IgD-negative memory B cell (primary cell): ENCODE measurements around the gene VASH2. TPM values are rescaled to one million over a fixed set of nuclear protein-coding genes. Genes with fewer than 3 reads are reported as not detected.
"Not testable (repeated sequence)": the region's sequence is repeated elsewhere in the genome, so short reads cannot be mapped to it uniquely, and the experiment has no call there.

Experiments
- H3K27ac Mint-ChIP-seq, 3 donors: one replicate each; pipeline ENCODE4 v1.8.0; 2020 to 2022; ENCODE audit warnings: mild to moderate bottlenecking in 3 of 3, mixed read lengths in 3 of 3, moderate library complexity in 1 of 3
- H3K27me3 Mint-ChIP-seq: one replicate; pipeline ENCODE4 v1.8.0; 2021; ENCODE audit warnings: mixed read lengths
- H3K36me3 Mint-ChIP-seq: one replicate; pipeline ENCODE4 v1.8.0; 2020; ENCODE audit warnings: mild to moderate bottlenecking, mixed read lengths
- H3K4me1 Mint-ChIP-seq, 3 donors: one replicate each; pipeline ENCODE4 v1.8.0; 2020 to 2022; ENCODE audit warnings: mixed read lengths in 3 of 3, mild to moderate bottlenecking in 1 of 3
- H3K4me3 Mint-ChIP-seq, 4 donors: one replicate each; pipeline ENCODE4 v1.8.0; 2020 to 2022; ENCODE audit warnings: mild to moderate bottlenecking in 4 of 4, mixed read lengths in 4 of 4, moderate library complexity in 3 of 4
- H3K9me3 Mint-ChIP-seq, 3 donors: one replicate each; pipeline ENCODE4 v1.8.0; 2020 to 2021; ENCODE audit warnings: mixed read lengths in 3 of 3, mild to moderate bottlenecking in 1 of 3
- polyA plus RNA-seq: library from polyadenylated mRNA; unstranded; fragments of 300-500 nt; fragmentation: Illumina TruSeq; gene quantifications from one replicate; pipeline ENCODE4 v1.2.3, GENCODE V29; 2021

The VASH2 gene
- polyA plus RNA-seq, 1 donor from 2014 or later, result not detected

DNA sequence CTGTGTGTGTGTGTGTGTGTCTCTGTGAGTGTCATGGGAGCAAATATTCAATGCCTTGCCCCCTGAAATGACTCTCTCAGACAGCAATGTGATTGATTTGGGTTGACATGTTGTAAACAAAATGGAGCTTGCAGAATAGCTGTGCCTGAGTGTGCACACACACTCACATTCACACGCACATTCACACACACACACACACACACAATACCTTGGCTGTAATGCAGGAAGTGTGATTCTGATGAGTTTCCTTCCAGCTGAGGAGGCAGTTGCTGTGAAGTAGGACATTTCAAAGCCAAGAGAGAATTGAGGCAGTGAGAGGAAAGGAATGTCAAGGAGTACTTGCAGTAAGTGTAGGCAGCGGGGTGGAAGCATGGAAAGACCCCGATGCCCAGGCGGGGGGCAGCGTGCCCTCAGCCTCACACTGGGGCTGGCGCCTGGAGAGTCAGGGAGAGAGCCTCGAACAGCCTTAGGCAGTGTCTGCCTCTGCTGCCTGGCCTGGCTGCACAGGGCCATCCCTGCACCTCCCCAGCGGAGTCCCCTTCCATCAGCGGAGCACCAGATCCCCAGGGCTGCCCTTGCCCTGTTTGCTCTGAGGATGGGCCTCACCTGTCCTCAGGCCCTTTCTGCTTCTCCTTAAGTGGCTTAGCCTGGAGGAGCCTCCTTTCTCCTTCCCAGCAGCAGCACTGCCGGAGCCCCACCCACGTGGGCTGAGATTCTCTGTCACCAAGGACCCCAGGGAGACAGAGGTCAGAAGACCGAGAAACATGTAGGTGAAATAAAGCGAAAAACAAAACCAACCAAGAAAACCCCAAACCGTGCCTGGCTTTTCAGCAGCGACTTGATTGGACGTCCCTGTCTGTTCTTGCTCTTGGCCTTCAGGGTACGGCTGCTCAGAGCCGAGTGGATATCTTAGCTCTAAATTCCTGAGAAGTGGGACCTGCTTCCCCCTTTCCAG lies 9.2 kb downstream of the VASH2 start:
- H3K27ac Mint-ChIP-seq, result no peak overlapping the region
- H3K36me3 Mint-ChIP-seq, result peaks cover 3% of the 10 kb centered on the region
- H3K9me3 Mint-ChIP-seq, result no peaks in the 10 kb centered on the region
- H3K4me1 Mint-ChIP-seq, result peaks cover 0 to 16% (median 6%) of the 10 kb centered on the region in 3 donors
- peaks cover 8% of the 10 kb centered on the region for H3K27me3 Mint-ChIP-seq
- H3K4me3 Mint-ChIP-seq, result peak overlapping the region in 1 of 4 donors; percentile 1

DNA sequence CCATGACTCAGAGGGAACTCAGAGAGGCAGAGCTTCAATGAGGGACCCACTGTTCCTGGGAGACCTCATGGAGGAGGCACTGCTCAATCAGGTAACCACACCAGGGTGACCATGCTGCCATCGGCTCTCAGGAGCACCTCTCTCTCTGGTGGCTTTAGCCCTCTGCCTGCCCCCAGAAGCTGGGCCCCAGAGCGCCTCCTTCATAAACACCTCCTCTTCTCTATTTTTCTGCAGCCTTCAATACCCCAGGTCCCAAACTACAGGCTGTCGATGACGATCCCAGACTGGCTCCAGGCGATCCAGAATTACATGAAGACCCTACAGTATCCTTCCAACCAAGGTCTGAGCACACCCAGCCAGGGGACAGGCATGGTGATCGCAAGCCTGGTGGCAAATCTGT lies 10.6 kb downstream of the VASH2 start:
- Mint-ChIP-seq H3K9me3 (no peaks in the 10 kb centered on the region), H3K4me3 (no peak overlapping the region), H3K27ac (no peak overlapping the region), H3K36me3 (peaks cover 3% of the 10 kb centered on the region), H3K4me1 (peaks cover 0 to 16% (median 6%) of the 10 kb centered on the region in 3 donors), H3K27me3 (peaks cover 9% of the 10 kb centered on the region)

DNA sequence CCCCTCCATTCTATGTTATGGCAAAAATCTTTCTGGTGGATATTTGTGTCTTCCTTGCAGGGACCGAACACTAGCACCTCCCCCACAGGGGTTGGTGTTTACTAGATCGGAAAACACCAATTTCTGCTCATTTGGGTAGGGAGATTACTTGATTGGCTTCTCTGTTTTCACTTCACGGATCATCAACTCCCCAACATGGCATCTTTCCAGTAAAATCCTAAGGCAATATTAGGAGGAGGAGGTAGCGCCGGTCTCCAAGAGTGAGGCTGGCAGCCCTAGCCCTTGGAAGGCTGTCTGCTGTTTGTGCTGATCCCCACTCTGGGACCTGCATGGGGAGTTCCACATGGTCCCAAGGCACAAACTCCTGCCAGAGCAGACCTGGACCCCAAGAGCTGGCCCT lies 12.2 kb downstream of the VASH2 start:
- peaks cover 3% of the 10 kb centered on the region for H3K36me3 Mint-ChIP-seq
- no peak overlapping the region for H3K4me3 Mint-ChIP-seq
- H3K9me3 Mint-ChIP-seq, result no peaks in the 10 kb centered on the region
- peaks cover 11% of the 10 kb centered on the region for H3K27me3 Mint-ChIP-seq
- H3K4me1 Mint-ChIP-seq, result peaks cover 0 to 11% (median 6%) of the 10 kb centered on the region in 3 donors
- H3K27ac Mint-ChIP-seq, result peak overlapping the region in 1 of 3 donors; percentile 75

DNA sequence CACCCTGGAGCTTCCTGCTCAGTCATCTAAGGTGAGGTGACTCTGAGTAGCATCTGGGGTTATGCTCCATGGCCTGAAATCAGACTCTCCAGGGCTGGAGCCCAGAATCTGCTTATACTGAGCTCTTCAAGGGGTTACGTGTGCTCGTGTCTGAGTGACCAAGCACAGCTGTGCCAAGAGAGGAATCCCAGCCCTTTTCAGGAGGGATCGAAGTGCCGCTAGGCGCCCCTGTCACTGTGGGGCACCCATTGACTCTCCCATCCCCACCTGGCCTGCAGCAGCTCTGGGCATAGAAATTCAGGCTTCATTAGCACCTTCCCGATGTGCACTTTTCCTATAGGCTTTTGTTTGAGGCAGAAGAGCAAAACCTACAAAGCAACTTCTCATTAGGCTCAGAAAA lies 13.8 kb downstream of the VASH2 start:
- peaks cover 14% of the 10 kb centered on the region for H3K27me3 Mint-ChIP-seq
- peaks cover 3% of the 10 kb centered on the region for H3K36me3 Mint-ChIP-seq
- peaks cover 0 to 9% (median 6%) of the 10 kb centered on the region in 3 donors for H3K4me1 Mint-ChIP-seq
- no peaks in the 10 kb centered on the region for H3K9me3 Mint-ChIP-seq
- no peak overlapping the region for H3K4me3 Mint-ChIP-seq
- H3K27ac Mint-ChIP-seq, result no peak overlapping the region

DNA sequence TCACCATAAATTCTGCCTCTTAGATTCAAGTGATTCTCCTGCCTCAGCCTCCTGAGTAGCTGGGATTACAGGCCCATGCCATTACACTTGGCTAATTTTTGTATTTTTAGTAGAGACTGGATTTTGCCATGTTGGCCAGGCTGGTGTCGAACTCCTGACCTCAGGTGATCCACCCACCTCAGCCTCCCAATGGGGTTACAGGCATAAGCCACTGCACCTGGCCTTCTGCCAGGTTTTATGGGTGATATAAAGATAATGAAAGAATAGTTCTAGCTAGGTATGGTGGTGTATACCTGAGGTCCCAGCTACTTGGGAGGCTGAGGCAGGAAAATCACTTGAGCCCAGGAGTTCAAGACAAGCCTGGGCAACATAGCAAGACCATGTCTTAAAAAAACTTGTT lies 14.7 kb downstream of the VASH2 start:
- H3K36me3 Mint-ChIP-seq, result not testable (repeated sequence)

DNA sequence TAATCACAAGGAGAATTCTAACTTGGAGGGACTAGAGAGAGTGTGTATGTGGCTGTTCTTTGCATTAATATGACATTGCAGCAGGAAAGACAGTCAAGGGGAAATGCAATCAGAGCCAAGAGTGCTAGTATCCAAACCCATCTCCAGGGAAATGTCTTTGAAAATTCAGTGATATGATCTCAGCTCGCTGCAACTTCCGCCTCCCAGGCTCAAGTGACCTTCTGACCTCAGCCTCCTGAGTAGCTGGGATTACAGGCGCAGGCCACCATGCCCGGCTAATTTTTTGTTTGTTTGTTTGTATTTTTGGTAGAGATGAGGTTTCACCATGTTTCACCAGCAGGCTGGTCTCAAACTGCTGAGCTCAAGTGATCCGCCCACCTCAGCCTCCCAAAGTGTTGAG lies 16.3 kb downstream of the VASH2 start:
- H3K9me3 Mint-ChIP-seq, result peaks cover 0 to 3% (median 0%) of the 10 kb centered on the region in 3 donors
- H3K4me3 Mint-ChIP-seq, result no peak overlapping the region
- H3K27me3 Mint-ChIP-seq, result peaks cover 12% of the 10 kb centered on the region
- no peak overlapping the region for H3K27ac Mint-ChIP-seq
- peaks cover 3% of the 10 kb centered on the region for H3K36me3 Mint-ChIP-seq
- peaks cover 0 to 3% (median 0%) of the 10 kb centered on the region in 3 donors for H3K4me1 Mint-ChIP-seq

More for the DNA sequence above, 14.7 kb downstream of the VASH2 start:
- H3K4me3 Mint-ChIP-seq, H3K4me1 Mint-ChIP-seq, H3K27ac Mint-ChIP-seq, H3K9me3 Mint-ChIP-seq: not testable (repeated sequence)
- H3K27me3 Mint-ChIP-seq, result peaks cover 14% of the 10 kb centered on the region

DNA sequence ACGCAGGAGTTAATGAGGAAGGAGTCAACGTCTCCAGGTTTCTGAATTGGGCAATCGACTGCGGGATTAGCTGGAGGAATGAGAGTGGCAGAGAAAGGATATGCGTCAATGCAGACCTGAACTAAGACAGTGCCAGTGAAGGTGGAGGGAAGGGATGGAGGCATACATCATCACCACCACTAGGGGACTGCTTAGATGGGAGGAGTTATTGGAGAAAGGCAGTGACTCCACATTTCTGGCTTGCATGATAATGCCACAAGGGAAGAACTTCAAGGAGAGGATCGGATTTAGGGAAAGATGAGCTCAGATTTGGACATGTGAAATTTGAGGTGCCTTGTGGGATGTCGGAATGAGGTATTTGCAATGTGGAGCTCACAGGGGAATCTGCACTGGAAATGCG lies 17.5 kb downstream of the VASH2 start:
- Mint-ChIP-seq H3K27ac (no peak overlapping the region), H3K4me3 (no peak overlapping the region)

DNA sequence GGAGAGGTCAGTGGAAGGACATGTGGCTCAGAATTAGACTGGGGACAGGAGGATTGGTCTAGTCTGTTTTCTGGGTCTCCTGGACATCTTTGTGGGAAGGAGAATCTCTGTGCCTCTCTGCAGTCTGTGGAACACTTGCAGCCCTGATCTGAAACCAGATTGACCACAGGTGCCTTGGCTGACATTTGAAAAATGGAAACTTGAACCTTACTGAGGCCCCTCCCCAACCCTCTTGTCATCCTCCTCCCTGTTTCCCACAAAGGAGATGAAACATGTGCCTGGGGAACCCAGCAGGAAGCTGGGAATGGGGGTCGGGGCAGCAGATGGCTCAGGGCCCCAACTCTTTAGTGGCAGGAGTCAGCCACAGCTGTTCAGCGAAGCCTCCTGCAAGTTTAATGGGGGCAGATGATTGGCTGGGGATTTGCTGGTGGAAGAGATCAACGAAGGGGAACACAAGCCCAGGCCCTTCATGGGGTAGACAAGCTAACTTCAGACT lies 18.1 kb downstream of the VASH2 start:
- no peak overlapping the region for H3K4me3 Mint-ChIP-seq
- no peaks in the 10 kb centered on the region for H3K36me3 Mint-ChIP-seq

More for the DNA sequence above, 17.5 kb downstream of the VASH2 start:
- H3K36me3 Mint-ChIP-seq, result no peaks in the 10 kb centered on the region
- peaks cover 0 to 1% (median 0%) of the 10 kb centered on the region in 3 donors for H3K4me1 Mint-ChIP-seq
- peaks cover 11% of the 10 kb centered on the region for H3K27me3 Mint-ChIP-seq
- H3K9me3 Mint-ChIP-seq, result peaks cover 0 to 3% (median 0%) of the 10 kb centered on the region in 3 donors

DNA sequence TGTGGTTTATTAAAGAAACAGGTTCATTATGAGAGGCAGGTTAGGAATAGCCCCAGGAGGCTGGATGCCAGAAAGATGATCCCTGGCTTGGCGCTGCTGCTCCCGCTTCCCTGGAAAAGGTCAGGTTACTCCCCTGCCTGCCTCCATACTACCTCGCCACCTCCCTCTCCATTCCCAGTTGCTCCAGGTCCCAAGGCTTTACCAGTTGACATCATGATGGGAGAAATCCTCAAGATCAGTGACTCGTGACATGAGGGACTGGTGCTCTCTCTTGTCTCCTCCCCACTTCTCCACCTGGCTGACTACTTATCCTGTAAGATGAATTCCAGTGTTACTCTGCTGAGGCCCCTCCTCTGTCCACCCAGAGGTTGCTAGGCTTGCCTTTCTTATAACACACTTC lies 19.7 kb downstream of the VASH2 start:
- no peak overlapping the region for H3K27ac Mint-ChIP-seq
- H3K4me1 Mint-ChIP-seq, result peaks cover 0 to 1% (median 0%) of the 10 kb centered on the region in 3 donors
- H3K36me3 Mint-ChIP-seq, result no peaks in the 10 kb centered on the region
- peaks cover 9% of the 10 kb centered on the region for H3K27me3 Mint-ChIP-seq
- peaks cover 0 to 3% (median 0%) of the 10 kb centered on the region in 3 donors for H3K9me3 Mint-ChIP-seq
- H3K4me3 Mint-ChIP-seq, result no peak overlapping the region

More for the DNA sequence above, 18.1 kb downstream of the VASH2 start:
- Mint-ChIP-seq H3K9me3 (peaks cover 0 to 3% (median 0%) of the 10 kb centered on the region in 3 donors), H3K4me1 (peaks cover 0 to 1% (median 0%) of the 10 kb centered on the region in 3 donors), H3K27me3 (peaks cover 11% of the 10 kb centered on the region), H3K27ac (no peak overlapping the region)

DNA sequence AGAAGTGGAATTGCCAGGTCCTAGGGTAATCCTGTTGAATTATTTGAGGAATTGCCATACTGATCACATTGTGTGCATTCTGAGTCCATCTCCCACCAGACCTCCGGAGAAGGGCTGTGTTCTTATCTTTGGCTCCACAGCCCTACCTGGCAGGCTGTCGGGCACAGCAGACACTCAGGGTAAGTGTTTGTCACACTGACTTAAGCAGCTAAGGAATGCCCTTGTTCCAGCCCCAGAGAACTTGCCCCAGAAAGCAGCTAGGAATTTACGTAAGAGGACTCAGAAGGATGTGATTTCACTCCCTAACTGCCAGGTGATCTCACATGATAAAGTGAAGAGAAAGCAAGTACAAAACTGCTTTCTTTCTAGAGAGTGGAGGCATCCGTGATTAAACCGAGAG lies 21.0 kb downstream of the VASH2 start:
- Mint-ChIP-seq H3K36me3 (no peaks in the 10 kb centered on the region), H3K27ac (no peak overlapping the region), H3K27me3 (peaks cover 5% of the 10 kb centered on the region), H3K9me3 (peaks cover 0 to 3% (median 0%) of the 10 kb centered on the region in 3 donors), H3K4me1 (peaks cover 0 to 1% (median 0%) of the 10 kb centered on the region in 3 donors), H3K4me3 (no peak overlapping the region)

DNA sequence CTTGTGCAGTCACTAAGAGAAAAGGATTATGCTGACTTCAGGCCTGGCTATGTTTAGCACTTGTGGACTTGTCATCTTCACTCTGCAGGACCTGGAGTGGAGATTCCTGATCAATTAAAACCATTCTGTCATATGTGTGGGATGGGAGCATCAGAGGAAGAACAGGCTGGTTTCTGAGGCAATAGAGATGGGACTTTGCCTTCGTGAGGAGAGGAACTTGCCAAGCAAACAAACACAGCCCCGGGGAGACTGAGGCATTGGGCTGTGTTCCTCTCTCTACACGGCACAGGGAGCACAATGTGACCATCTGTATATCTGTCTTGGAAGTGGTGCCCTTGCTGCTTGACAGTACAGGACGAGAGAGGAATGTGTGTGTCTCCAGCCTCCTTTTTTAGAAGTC lies 23.1 kb downstream of the VASH2 start:
- H3K27me3 Mint-ChIP-seq, result no peaks in the 10 kb centered on the region
- peak overlapping the region in 1 of 3 donors; percentile 16 for H3K27ac Mint-ChIP-seq
- no peak overlapping the region for H3K4me3 Mint-ChIP-seq
- peaks cover 0 to 3% (median 0%) of the 10 kb centered on the region in 3 donors for H3K9me3 Mint-ChIP-seq
- H3K36me3 Mint-ChIP-seq, result no peaks in the 10 kb centered on the region
- H3K4me1 Mint-ChIP-seq, result peaks cover 0 to 1% (median 0%) of the 10 kb centered on the region in 3 donors

DNA sequence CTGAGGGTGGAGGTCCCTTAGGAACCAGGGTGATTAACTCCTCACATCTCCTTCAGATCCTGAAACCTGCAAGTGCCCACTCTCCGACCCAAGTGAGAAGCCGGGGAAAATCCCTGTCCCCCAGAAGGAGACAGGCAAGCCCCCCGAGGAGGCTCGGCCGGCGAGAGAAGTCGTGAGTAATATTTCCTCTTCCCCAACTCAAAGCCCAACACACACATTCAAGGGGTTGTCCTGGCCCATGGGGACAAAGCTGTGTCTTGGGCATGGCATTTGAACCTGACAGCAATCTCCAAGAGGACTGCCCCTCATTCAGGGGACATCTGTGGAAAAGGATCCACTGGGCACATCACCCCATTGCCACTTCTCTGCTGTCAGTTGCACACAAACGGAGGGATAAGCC lies 23.6 kb downstream of the VASH2 start:
- no peaks in the 10 kb centered on the region for H3K36me3 Mint-ChIP-seq
- H3K9me3 Mint-ChIP-seq, result peaks cover 0 to 3% (median 0%) of the 10 kb centered on the region in 3 donors
- no peak overlapping the region for H3K4me3 Mint-ChIP-seq
- H3K4me1 Mint-ChIP-seq, result peaks cover 0 to 4% (median 1%) of the 10 kb centered on the region in 3 donors
- H3K27ac Mint-ChIP-seq, result peak overlapping the region in 1 of 3 donors; percentile 16
- H3K27me3 Mint-ChIP-seq, result no peaks in the 10 kb centered on the region

DNA sequence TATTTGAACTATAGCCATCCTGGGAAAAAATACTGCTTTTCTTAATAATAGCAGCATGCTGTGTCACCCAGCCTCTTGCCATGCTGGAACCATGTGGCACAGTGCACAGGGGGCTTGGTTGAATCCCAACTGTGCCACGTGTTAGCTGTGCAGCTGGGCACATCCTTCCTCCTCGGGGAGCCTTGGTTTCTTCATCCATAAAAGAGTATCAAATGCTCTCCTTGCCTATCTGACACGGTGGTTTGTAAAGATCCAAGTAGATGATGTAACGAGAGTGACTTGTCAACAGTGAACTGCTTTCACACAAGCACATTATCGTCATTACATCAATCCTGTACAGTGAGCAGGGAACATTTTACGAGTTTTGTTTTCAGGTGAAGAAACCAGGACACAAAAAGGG lies 24.4 kb downstream of the VASH2 start:
- no peak overlapping the region for H3K27ac Mint-ChIP-seq
- H3K4me1 Mint-ChIP-seq, result peaks cover 0 to 4% (median 4%) of the 10 kb centered on the region in 3 donors
- H3K4me3 Mint-ChIP-seq, result no peak overlapping the region
- H3K36me3 Mint-ChIP-seq, result no peaks in the 10 kb centered on the region
- H3K27me3 Mint-ChIP-seq, result no peaks in the 10 kb centered on the region
- peaks cover 0 to under 1% (median 0%) of the 10 kb centered on the region in 3 donors for H3K9me3 Mint-ChIP-seq

DNA sequence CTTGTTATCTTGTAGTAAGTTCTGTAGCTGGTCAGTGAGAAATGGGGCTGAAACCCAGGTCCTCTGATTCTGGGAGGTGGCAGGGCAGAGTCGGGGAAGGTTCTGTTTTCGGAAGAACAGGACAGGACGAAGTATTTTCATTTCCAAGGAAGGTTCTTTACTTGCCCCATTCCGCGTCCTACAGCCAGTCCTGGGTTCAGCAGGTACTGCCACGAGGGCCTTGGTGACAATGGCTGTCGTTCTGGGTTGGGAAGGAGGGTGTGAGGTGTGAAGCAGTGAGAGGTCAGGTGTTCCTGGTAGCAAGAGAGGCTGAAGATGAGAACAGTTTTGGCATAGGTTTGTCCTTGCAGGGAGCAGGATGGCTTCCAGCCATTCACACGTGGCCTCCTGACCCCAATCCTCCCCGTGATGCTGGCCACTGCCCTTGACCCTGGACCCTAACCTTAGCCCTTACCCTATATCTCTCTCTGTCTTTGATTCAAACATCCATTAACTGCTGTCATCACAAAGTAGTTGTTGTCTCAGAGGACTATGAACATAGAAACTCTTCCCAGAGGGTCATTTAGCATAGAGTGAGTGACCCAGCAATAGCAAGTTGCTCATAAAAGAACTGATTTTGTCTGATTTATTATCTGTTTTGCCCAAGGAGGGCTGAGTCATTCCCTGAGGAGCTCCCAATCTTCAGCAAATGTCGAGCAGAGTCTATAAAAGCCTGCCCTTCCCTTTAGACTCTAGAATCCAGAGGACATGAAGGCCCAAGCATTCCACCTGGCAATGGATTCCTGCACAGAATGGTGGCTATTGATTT lies 25.0 kb downstream of the VASH2 start:
- no peaks in the 10 kb centered on the region for H3K9me3 Mint-ChIP-seq
- no peak overlapping the region for H3K4me3 Mint-ChIP-seq
- H3K27ac Mint-ChIP-seq, result no peak overlapping the region
- H3K27me3 Mint-ChIP-seq, result no peaks in the 10 kb centered on the region
- H3K36me3 Mint-ChIP-seq, result no peaks in the 10 kb centered on the region
- H3K4me1 Mint-ChIP-seq, result peaks cover 1 to 4% (median 4%) of the 10 kb centered on the region in 3 donors

DNA sequence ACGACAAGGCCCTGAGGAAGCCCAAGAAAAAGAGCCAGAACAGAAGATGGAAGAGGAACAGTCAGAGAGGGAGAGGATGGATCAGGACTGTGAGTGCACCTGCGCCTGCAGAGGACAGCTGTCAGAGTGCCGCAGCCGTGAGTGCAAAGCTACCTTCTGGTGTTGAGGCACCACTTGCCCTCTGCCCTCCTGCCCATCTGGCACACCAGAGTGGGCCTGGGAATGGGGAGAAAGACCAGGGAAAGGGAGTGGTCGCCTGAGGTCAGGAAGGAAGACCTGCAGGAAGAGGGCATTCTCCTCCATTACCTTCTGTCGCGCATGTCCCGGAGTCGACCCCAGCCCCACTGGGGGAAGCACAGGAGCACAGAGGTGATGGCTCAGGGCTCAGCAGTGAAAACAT lies 26.2 kb downstream of the VASH2 start:
- H3K9me3 Mint-ChIP-seq, result no peaks in the 10 kb centered on the region
- peaks cover 3 to 5% (median 4%) of the 10 kb centered on the region in 3 donors for H3K4me1 Mint-ChIP-seq
- H3K27ac Mint-ChIP-seq, result no peak overlapping the region
- H3K36me3 Mint-ChIP-seq, result no peaks in the 10 kb centered on the region
- H3K27me3 Mint-ChIP-seq, result no peaks in the 10 kb centered on the region
- no peak overlapping the region for H3K4me3 Mint-ChIP-seq
